Measurements from ENCODE around the gene KLHL11.

KLHL11 gene, protein sequence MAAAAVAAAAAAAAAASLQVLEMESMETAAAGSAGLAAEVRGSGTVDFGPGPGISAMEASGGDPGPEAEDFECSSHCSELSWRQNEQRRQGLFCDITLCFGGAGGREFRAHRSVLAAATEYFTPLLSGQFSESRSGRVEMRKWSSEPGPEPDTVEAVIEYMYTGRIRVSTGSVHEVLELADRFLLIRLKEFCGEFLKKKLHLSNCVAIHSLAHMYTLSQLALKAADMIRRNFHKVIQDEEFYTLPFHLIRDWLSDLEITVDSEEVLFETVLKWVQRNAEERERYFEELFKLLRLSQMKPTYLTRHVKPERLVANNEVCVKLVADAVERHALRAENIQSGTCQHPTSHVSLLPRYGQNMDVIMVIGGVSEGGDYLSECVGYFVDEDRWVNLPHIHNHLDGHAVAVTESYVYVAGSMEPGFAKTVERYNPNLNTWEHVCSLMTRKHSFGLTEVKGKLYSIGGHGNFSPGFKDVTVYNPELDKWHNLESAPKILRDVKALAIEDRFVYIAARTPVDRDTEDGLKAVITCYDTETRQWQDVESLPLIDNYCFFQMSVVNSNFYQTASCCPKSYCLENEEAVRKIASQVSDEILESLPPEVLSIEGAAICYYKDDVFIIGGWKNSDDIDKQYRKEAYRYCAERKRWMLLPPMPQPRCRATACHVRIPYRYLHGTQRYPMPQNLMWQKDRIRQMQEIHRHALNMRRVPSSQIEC

DNA sequence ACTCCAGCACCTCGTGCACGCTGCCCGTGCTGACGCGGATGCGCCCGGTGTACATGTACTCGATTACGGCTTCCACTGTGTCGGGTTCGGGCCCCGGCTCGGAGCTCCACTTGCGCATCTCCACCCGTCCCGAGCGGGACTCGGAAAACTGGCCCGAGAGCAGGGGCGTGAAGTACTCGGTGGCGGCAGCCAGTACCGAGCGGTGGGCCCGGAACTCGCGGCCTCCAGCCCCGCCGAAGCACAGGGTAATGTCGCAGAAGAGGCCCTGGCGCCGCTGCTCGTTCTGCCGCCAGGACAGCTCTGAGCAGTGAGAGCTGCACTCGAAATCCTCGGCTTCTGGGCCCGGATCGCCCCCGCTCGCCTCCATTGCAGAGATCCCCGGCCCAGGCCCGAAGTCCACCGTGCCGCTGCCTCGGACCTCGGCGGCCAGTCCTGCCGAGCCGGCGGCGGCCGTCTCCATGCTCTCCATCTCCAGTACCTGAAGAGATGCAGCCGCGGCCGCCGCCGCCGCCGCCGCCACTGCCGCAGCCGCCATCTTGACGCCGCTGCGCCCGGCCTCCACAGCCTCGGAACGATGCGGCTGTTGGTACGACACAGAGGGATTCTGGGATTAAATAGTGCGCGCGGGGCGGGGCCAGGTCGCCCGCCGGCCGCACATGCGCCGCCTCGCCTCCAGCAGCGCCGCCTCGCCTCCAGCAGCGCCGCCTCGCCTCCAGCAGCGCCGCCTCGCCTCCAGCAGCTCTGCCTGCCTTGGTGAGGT, at the start of gene KLHL11:
Gene KLHL11, minus strand, starts transcription at position 588 of the 760 bp plus-strand sequence. Its CDS starts 53 bp downstream, at position 535.
- DNase-seq (ENCODE audit: low spot score): peak; percentile 86

DNA sequence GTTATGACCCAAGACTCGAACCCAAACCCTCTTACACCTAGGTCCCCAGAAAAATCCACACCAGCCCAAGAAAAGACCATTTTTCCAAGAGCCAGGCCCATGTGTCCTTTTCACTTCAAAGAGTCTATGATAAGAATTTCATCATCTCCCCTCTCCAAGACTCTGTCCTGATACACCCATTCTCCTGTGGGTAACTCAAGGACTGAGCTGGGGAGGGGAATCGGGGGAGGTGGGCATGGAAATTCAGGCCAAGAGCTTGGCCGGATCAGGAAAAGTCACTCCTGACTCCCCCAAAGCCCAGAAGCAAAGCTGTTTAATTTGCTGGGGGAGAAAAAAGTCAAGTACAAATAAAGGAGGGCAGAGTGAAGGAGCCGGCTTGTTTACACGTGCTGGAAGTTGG, 49.8 kb upstream of the KLHL11 start:
- DNase-seq (ENCODE audit: low spot score): no peak

DNA sequence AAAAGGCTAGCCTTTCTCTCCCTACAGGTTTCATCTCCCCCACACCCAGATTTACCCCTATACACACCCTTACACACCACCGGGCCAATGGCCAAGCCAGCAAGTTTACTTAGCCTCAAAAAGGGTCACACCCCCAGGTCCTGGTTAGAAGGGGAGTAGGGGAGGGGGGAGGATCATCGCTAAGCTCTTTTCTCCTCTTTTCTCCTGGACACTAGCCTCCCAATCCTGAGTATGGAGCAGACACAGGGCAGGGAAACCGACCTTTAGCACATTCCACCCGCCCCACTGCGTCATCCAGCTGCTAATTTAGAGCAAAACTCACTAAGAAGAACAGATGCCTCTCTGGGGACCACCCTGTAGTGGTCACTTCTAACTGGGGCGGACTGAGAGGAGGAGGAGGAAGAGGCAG, 49.1 kb upstream of the KLHL11 start:
- DNase-seq (ENCODE audit: low spot score): no peak

DNA sequence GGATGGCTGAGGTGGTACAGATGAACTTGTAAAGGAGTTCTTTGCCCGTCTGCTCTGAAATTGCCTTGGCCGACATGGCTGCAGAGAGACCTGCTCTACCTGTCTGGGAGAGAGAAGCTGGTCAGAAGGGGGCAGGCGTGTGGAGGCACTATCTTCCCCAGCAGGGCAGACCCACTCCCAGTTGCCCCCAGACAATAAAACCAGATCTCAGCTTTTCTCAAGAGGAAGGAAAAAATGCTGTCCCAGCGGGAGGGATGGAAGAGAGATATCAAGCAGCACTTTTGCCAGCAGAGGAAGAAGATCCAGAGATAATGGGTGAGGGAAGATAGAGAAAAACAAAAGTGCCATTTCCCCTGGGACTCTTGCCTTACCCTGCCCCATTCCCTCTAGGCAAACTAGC, 48.6 kb upstream of the KLHL11 start:
- DNase-seq (ENCODE audit: low spot score): no peak

DNA sequence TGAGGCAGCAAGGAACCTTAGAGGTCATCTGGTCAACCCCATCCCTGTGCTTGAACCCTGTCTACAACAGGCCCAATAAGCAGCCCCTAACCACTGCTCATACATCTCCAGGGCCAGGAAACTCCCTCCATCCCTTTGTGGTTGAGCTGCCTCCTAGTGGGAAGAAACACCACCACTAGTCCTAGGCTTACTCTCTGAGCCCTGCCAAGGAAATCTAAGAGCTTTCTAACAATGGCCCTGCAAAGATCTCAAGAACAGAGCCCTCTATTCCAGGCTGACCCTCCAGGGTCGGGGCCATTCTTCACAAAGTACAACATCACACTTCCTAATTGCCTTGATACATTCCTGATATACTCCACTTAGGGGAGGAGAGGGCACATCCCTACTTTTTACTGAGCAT, 47.7 kb upstream of the KLHL11 start:
- no peak for DNase-seq (ENCODE audit: low spot score)

DNA sequence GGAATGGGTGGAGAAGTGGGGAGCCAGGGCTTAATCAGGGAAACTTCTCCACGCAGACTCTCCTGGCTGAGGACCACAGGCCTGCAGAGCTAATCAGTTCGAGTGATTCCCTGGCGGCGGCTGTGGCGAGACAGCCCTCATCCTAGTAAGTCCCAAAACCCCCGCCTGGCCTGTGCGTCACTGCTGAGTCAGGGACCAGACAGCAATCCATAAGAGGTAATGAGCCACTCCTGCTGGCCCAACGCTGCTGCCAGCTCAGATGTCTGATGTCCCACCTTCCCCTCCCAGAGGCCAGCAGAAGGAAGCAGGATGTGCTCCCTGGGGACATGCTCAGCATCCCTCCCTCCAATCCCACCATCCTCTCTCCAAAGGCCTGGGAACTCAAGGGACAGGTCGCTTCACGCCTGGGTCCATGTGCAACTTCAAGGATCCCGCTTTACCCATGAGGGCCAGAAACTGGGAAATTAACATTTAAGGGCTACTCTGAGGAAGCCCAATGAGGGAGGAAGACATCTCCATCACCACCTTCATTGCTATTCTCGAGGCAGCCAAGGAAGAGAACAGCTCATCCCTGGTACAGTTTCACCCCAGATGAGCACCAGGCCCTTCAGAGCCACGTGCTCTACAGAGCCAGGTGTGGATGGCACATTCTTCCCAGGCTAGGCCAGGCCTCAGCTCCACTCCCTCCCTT, 45.6 kb upstream of the KLHL11 start:
- DNase-seq (ENCODE audit: low spot score): no peak

DNA sequence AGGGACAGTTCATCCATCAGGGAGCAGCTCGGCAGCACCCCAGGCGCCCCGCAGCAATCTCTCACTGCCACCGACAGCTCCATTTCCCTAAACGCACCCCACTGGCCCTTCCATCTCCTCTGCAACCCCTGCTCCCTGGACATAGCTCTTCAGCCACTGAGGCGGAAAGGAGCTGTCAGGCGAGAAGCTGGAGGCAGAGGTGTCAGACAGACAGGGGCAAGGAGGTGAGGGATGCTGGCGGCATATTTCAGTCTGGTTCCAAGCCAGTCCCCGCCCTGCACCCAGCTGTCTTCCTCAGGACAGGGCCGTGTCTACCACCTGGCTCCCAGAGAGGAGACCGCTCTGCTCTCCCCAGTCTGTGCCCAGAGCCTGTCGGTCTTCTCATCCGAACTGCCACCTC, 43.9 kb upstream of the KLHL11 start:
- no peak for DNase-seq (ENCODE audit: low spot score)

DNA sequence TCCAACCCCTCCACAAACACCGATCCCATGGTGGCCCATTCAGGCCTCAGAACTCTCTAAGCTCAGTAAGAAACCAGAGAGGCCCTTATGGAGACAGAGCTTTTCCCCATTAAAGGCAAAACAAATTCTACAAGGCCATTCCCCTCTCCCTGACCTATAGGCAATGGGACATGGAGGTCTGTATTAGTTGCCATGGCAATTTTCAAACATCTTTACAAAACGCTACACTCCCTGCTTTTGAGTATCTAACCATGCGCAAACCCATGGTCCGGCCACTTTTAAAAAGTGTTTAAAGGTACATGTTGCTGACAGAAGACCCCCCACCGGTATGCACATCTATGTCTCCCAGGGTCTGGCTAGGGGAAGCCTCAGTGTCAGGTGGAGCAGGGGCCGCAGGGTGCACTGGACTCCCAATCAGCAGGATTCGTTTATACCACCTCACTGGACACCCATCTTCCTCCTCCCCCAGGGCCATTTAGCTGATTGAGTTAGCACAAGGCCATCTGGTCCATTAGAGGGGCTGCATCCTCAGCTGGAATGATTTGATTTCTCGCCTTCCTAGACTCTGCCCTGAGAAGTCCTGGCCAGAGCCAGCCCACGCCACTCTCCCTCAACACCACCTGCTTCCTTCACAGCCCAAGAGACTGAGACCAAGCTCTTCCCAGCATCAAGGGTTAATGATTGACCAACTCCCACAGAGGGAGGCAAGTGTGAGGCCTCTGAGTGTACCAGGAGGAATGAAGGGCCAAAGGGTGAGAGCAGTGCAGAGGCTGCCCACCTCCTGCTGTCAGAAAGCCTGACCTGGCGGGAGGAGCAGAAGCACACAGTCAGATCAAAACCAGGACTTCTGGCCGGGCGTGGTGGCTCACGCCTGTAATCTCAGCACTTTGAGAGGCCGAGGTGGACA, 42.7 kb upstream of the KLHL11 start:
- DNase-seq (ENCODE audit: low spot score): no peak

DNA sequence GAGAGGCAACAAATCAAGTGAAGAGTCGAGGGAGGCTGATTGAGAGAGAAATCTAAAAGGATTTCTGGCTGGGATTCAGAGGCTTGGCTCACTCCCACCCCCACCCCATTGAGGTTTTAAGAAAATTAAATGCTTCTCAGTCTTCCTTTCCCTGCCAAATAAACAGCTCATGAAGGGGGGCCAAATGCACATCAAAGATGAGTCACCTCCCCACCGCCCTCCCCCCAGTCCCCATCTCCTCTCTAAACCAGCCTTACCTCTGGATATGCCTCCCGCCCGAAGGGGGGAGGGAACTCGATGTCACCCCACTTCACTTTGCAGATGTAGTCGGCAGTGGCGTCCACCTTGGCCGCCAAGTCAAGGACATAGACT, 41.9 kb upstream of the KLHL11 start:
- no peak for DNase-seq (ENCODE audit: low spot score)

DNA sequence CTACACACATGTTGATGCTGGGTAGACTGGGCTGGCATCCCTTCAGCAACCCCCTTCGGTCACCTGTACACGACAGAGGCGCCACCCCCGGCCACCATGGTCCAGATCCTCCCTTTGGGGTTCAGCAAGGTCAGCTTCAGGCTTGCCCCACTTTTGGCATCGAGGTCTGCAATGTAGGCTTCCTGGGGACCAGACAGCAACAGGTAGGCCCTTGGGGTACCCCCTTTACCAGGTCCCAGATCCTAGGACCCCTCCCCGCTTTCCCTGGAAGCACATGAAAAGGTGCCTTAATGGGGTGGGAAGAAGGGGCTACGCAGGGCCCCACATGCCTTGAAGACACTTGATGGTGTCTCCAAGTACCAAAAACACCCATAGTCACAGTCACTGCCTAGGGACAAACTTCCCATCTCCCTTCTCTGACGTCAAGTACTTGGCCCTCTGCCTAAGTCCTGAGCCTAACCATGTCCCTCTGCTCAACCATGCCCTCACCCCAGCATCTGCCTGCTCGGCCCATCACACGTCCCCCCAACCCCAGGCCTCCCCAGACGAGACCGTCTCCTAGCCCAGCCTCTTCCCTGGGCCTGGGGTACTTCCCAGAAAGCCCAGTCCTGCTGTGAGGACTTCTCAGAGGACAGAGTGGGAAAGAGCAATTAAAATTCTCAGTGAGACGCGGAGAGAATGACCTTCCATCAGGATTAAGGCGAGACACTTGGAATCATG, 41.4 kb upstream of the KLHL11 start:
- no peak for DNase-seq (ENCODE audit: low spot score)

DNA sequence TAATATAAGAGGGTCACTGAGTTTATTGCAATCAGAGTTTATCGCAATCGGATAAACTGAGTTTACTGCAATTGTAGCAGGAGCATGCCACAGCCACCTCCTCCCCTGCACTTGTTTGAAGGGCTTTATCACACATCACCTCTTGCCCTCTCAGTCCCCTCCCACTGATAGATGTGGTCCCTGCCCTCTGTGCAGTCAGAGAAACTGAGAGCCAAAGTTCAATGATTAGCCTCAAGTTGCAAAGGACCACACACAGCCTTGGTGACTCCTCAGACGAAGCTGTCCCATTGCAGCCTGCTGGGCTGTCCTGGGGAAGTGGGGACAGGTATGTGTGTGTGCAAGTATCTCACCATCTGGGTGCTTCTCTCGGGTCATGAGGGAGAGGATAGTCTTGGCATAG, 39.9 kb upstream of the KLHL11 start:
- DNase-seq (ENCODE audit: low spot score): no peak

DNA sequence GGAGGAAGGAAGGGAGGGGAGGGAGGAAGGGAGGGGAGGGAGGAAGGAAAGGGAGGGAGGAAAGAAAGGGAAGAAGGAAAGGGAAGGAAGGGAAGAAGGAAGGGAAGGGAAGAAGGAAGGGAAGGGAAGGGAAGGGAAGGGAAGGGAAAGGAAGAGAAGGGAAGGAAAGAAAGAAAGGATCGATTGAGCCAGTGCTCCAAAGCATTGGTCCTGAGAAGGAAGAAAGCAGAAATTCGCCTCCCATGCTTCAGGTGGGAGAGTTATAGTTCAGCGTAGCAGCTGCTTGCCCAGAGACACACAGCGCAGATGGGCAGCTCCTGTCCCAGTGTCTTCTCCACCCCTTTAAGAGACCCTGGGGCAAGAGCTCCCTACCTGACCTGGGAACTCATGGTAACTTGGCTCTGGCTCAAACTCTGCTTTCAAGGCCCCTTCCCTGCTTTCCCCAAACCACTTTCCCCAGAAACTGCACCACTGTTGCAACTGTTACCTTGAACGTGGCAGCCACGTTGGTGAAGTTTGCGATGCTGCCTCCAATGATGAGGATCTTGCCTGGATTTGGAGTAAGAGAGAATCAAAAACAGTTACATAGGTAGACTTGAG, 39.1 kb upstream of the KLHL11 start:
- DNase-seq (ENCODE audit: low spot score): no peak

DNA sequence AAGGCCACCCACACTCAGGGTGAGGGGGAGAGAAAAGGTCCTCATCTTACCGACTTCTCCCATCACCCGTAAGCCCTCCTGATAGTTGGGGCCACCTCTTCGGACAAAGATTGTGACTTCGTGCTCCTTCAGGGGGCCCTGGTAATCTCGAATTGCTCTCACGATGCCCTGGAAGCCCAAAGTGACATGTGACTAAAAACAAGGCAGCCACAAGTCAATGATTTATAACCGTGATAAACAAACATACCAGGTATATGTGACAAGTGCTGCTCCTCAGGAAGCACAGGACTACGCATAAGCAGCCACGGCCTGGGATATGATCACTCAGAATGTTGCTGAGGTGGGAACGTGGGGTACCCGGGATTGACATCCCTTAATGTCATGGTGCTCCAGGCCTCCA, 36.4 kb upstream of the KLHL11 start:
- DNase-seq (ENCODE audit: low spot score): no peak

DNA sequence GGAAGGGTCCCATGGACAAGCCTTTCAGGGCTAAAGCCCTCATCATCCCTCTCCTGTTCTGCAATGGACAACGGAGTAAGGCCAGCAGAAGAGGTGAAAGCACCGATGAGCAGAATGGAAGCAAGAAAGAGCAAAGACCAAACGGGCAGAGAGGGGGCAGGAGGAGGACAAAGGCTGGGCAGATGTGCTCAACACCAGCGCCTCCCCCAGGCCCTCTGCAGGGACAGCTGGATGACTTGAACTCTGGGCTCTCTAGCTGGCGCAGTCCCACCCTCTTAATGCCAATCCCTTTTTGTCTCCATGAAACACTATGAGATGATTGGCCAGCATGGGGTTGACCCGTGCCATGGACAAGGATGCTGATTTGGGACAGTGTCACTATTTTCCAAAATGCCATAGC, 31.5 kb upstream of the KLHL11 start:
- DNase-seq (ENCODE audit: low spot score): no peak

DNA sequence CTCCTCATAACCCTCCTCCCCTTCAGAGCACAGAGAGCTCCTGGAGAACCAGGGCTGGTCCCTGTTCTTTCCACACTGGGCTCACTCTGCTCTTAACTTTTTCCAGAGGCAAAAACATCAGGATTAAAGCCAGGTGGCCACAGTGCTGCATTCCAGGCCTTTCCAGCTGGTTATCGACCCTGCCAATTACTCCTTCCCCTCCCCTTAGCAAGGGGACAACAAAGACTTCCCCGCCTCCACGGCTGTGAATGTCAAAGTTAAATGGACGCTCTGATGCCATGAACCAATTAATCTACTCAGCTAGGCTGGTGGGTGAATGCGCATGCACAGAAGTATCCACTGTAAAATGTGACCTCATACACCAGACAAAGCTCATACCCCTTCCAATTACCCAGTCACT, 30.4 kb upstream of the KLHL11 start:
- DNase-seq (ENCODE audit: low spot score): no peak

DNA sequence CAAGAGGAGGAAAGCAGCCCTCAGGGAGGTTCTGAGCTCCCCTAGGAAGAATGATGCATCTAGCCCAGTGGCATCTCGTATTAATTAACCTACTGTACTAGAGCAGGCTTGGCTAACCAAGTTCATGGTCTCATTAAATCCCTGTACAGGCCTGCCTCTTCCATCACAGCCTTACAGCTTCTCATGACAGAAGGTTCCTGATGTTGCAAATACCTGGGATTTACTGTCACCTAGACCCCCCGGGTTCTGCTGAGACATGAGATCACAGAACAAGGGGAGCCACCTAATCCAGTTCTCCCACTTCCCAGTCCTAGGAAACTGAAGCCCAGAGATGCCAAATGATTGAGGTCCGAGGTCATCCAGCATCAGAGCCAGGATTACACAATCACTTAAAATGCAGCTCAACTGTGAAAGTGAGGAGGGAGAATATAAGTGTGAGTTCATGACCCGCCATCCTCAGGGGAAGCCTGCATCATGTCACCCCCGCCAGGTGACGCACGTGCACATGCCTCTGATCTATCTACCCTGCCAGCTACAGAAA, 29.6 kb upstream of the KLHL11 start:
- no peak for DNase-seq (ENCODE audit: low spot score)

DNA sequence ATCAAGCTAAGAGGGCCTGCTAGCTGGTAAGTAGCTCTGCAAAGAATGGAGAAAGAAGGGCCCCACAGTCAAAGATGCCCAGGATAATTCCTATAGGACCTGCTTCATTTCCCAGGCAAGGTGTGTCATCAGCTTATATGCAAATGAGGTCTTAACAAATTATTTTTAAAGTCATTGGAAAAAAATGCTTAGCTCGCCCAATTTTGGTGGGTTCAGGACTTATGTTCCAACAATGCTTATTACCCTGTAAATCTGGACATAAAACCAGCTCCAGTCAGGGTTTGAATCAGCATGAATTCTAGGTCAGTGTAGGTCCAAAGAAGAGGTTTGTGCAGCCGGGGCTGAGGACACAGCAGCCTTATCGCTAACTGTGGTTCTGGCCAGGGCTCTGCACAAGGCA, 28.2 kb upstream of the KLHL11 start:
- DNase-seq (ENCODE audit: low spot score): no peak

DNA sequence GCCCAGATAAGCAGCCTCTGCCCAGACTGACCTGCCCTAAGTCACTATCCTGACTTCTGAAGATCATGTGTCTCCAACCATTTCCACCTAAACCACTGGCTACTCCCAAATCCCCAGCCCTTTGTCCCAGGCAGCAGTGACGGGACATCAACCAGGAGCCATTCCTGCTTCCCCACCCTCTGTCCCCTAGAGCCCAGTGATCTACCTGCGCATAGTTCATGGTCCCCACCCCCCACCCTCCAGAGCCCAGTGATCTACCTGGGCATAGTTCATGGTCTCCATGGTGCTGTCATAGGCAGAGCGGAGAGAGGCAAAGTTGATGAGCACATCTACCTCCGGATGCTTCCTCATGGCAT, 26.8 kb upstream of the KLHL11 start:
- DNase-seq (ENCODE audit: low spot score): no peak

DNA sequence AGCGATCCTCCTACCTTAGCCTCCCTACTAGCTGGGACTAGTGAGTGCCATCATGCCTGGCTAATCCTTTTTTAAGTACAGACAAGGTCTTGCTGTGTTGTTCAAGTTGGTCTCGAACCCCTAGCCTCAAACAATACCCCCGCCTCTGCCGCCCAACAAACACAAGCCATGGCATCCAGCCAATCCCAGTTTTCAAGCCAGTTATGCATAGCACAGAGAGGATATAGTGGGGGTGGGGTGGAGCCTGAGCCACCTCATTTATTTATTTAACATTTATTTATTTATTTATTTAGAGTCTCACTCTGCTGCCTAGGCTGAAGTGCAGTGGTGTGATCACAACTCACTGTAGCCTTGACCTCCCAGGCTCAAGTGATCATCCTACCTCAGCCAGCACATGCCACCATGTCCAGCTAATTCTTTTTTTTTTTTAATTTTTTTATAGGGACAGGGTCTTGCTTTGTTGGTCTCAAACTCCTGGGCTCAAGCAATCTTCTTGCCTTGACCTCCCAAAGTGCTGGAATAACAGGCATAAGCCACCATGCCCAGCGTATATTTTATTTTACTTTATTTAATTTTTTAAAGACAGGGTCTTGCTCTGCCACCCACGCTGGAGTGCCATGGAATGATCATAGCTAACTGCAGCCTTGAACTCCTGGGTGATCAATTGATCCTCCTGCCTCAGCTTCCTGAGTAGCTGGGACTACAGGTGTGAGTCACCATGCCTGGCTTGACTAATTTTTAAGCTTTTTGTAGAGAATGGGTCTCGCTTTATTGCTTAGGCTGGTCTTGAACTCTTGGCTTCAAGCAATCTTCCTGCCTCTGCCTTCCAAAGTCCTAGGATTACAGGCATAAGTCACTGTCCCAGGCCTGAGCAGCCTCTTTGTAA, 26.2 kb upstream of the KLHL11 start:
- DNase-seq (ENCODE audit: low spot score): no peak

Data from hematopoietic multipotent progenitor cell treated with erythropoietin and hydrocortisone succinate and interleukin-3 and kit ligand, for 17 days (in vitro differentiated cells).